Lower lobe of right lung (tissue), 2 donors: ENCODE measurements around the gene QSER1. TPM values are rescaled to one million over a fixed set of nuclear protein-coding genes. Genes with fewer than 3 reads are reported as not detected.

Experiments used
- ATAC-seq, 2 donors: fragments of 200-7000 bp; cut with Tn5 transposase; one replicate each; pipeline ENCODE4 v1.9.1; 2020 to 2022; ENCODE audit warnings: mild to moderate bottlenecking in 2 of 2, moderate library complexity in 2 of 2
- DNase-seq: peaks from one replicate; pipeline ENCODE4 v3.0.0-alpha.2; 2020
- H3K27ac ChIP-seq: fragments of 200-600 bp; one replicate; pipeline ENCODE4 v1.8.0; 2022
- H3K27me3 ChIP-seq: fragments of 200-600 bp; one replicate; pipeline ENCODE4 v1.8.0; 2022; ENCODE audit warnings: low read depth
- H3K36me3 ChIP-seq: fragments of 200-600 bp; one replicate; pipeline ENCODE4 v1.8.0; 2022; ENCODE audit warnings: mild to moderate bottlenecking
- H3K4me1 ChIP-seq: fragments of 200-600 bp; one replicate; pipeline ENCODE4 v1.8.0; 2022
- H3K4me3 ChIP-seq: fragments of 200-600 bp; one replicate; pipeline ENCODE4 v1.8.0; 2022; ENCODE audit warnings: mild to moderate bottlenecking
- H3K9me3 ChIP-seq: fragments of 200-600 bp; one replicate; pipeline ENCODE4 v1.8.0; 2022
- intact Hi-C: fragments of 100-400 bp; cut with DNase I; formaldehyde crosslinking; loops from one replicate; pipeline ENCODE4 v1.11.0; 2022
- total RNA-seq: library from RNA; stranded (reverse); fragmentation: NEBNext Ultra II Directional; extraction: Animal tissue kit (Norgen Biotek cat#: 25700); gene quantifications from one replicate; pipeline ENCODE4 v1.2.1, GENCODE V29; 2021
- TF ChIP-seq, protein P1 (sequence below): fragments of 200-600 bp; IDR thresholded peaks from one replicate; pipeline ENCODE4 v1.8.0; 2022; ENCODE audit warnings: antibody characterized with exemption, mild to moderate bottlenecking
- donor health status: DM: no; HTN: yes; CAD: no; lungs with severe emphysema.

The QSER1 gene
- total RNA-seq, 1 donor from 2014 or later: 27.6 TPM

DNA sequence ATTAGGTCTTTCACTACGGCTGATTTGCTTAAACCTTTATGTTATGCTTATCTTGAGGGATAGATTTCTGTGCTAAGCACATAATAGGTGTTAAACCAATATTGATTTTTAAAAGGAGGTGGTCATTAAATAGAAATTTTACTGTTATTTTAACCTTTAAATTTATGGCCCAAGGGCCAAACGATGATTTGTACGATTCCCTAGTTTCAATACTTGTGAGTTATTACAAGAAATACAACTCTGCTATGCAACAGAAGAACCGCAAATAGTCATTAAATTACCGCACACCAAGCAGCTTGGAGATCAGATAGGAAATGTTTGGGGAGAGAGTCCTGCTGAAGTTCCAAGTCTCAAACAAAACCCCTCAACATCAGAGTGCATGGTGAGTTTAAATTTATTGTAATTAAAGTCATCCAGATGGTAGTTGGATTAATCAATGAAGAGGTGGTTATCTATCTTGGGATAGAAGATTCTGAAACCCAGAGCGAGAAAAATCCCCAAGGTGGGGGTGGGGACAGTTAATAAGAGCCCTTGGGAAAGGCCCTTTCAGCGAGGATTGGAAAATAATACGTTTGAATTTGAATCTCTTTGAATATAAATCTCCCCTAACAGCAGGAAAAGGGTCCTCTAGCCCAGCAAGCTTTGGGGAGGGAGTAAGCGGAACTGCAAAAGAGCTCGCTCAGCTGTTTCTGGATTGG is 805 bp upstream of the QSER1 start:
- Histone ChIP-seq H3K27ac (peak overlapping the region; percentile 95), H3K9me3 (no peaks in the 10 kb centered on the region), H3K4me3 (peak overlapping the region; percentile 96), H3K4me1 (peaks cover 23% of the 10 kb centered on the region), H3K36me3 (no peaks in the 10 kb centered on the region), H3K27me3 (no peaks in the 10 kb centered on the region)
- TF ChIP-seq, protein P1, sequence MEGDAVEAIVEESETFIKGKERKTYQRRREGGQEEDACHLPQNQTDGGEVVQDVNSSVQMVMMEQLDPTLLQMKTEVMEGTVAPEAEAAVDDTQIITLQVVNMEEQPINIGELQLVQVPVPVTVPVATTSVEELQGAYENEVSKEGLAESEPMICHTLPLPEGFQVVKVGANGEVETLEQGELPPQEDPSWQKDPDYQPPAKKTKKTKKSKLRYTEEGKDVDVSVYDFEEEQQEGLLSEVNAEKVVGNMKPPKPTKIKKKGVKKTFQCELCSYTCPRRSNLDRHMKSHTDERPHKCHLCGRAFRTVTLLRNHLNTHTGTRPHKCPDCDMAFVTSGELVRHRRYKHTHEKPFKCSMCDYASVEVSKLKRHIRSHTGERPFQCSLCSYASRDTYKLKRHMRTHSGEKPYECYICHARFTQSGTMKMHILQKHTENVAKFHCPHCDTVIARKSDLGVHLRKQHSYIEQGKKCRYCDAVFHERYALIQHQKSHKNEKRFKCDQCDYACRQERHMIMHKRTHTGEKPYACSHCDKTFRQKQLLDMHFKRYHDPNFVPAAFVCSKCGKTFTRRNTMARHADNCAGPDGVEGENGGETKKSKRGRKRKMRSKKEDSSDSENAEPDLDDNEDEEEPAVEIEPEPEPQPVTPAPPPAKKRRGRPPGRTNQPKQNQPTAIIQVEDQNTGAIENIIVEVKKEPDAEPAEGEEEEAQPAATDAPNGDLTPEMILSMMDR: no peak
- intact Hi-C loops: no loop called here
- DNase-seq: no peak
- ATAC-seq: no peak

GRCh38 chr11:32893093-32893342 is 407 bp downstream of the QSER1 start:
- peak overlapping the region; percentile 95 for H3K27ac ChIP-seq
- TF ChIP-seq, protein P1: no peak
- ATAC-seq (no peak), DNase-seq (peak; percentile 61)
- H3K36me3 ChIP-seq: no peaks in the 10 kb centered on the region
- H3K9me3 ChIP-seq: no peaks in the 10 kb centered on the region
- H3K27me3 ChIP-seq: no peaks in the 10 kb centered on the region
- intact Hi-C loops: no loop called here
- peaks cover 23% of the 10 kb centered on the region for H3K4me1 ChIP-seq
- H3K4me3 ChIP-seq: peak overlapping the region; percentile 96

- H3K4me3 ChIP-seq: peak overlapping the region; percentile 96
- TF ChIP-seq, protein P1: peak; percentile 52
- intact Hi-C loops: no loop called here
- DNase-seq (peak; percentile 55), ATAC-seq (peak; percentile 68 to 80)
- H3K27me3 ChIP-seq: no peaks in the 10 kb centered on the region
- no peaks in the 10 kb centered on the region for H3K9me3 ChIP-seq
- peak overlapping the region; percentile 95 for H3K27ac ChIP-seq
- no peaks in the 10 kb centered on the region for H3K36me3 ChIP-seq
- peaks cover 23% of the 10 kb centered on the region for H3K4me1 ChIP-seq
Measured at GRCh38 chr11:32893343-32894148, 935 bp downstream of the QSER1 start.

DNA sequence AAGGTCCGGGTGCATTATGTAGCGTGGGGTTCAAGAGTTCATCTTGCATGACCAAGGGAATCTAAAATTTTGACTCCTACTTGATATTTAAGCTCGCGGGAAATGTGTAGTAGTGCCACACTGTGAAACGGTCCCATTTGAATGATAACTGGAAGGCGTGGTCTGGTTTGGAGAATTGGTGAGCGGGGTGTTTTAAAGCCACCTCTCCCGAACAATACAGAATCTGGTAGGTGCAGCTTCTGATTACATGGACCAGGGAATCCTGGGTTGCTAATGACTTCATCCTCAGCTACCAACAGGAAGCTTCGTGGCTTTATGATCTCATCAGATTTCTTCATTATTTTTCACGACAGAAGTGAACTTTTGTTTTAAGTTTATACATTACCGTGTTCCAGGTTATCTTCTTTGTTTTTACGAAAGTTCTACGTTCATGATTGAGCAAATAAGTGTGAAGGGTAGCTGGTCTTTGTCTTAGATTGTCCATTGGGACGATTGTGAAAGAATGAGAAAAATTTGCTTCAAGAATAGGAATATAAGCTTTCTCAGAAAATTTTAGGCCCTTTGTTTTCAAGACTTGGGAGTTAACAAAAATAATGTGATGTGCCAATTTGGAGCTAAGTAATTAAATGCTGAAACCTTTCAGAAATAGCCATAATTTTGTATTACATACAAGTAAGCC is 1.7 kb downstream of the QSER1 start:
- intact Hi-C loops: no loop called here
- Histone ChIP-seq H3K9me3 (no peaks in the 10 kb centered on the region), H3K4me3 (peak overlapping the region; percentile 96), H3K36me3 (no peaks in the 10 kb centered on the region), H3K27ac (peak overlapping the region; percentile 95), H3K4me1 (peaks cover 28% of the 10 kb centered on the region), H3K27me3 (no peaks in the 10 kb centered on the region)
- DNase-seq (no peak), ATAC-seq (peak; percentile 51 to 58)
- TF ChIP-seq, protein P1: no peak

DNA sequence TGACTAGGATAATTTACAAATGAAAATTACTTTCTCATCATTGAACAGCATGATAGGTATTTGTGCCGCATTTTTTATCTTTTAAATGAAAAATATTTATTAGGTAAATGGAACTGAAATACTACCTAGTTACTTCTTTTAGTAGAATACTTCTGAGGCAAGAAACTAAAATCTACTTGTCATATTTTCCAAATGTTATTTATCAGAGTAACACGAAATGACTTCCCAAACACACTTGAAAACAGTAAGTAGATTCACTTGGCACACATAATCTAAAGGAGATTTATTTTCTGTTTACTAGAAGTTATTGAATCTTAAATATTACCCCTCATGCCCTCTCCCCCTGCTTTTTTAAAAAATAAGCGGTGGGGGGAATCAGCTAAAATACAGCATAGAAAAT is 2.3 kb downstream of the QSER1 start:
- Histone ChIP-seq H3K4me3 (no peak overlapping the region), H3K4me1 (peaks cover 34% of the 10 kb centered on the region), H3K9me3 (no peaks in the 10 kb centered on the region), H3K36me3 (no peaks in the 10 kb centered on the region), H3K27ac (no peak overlapping the region), H3K27me3 (no peaks in the 10 kb centered on the region)
- TF ChIP-seq, protein P1: no peak
- ATAC-seq (no peak), DNase-seq (no peak)
- intact Hi-C loops: no loop called here
